WTC11 (cell line): ENCODE measurements around the gene BUD31. TPM values are rescaled to one million over a fixed set of nuclear protein-coding genes. Genes with fewer than 3 reads are reported as not detected.

Experiments used
- ATAC-seq: fragments of 200-7000 bp; cut with Tn5 transposase; 2 replicates; pipeline ENCODE4 v1.10.0; 2021; ENCODE audit warnings: mild to moderate bottlenecking, moderate library complexity
- CTCF ChIA-PET: fragments of 300-600 bp; sonication (Branson Sonifier 250); formaldehyde crosslinking; loops from one replicate; lab custom pipeline; 2021; ENCODE audit warnings: antibody characterized with exemption; lab: Charles Lee
- POLR2A ChIA-PET: fragments of 350-600 bp; sonication (Branson Sonifier 250); formaldehyde crosslinking; loops from one replicate; lab custom pipeline; 2021; ENCODE audit warnings: antibody characterized with exemption; lab: Charles Lee
- DNase-seq: peaks from one replicate; pipeline ENCODE4 v3.0.0; 2021; ENCODE audit warnings: low spot score
- H3K27ac Mint-ChIP-seq: 2 replicates; pipeline ENCODE4 v1.8.0; 2021; ENCODE audit warnings: mixed read lengths
- H3K27me3 Mint-ChIP-seq: 2 replicates; pipeline ENCODE4 v1.8.0; 2021; ENCODE audit warnings: low read depth, mild to moderate bottlenecking, moderate library complexity, mixed read lengths
- H3K36me3 Mint-ChIP-seq: 2 replicates; pipeline ENCODE4 v1.8.0; 2021; ENCODE audit warnings: mixed read lengths
- H3K4me1 Mint-ChIP-seq: 2 replicates; pipeline ENCODE4 v1.8.0; 2022; ENCODE audit warnings: mixed read lengths
- H3K4me3 Mint-ChIP-seq: 2 replicates; pipeline ENCODE4 v1.8.0; 2021; ENCODE audit warnings: mild to moderate bottlenecking, moderate library complexity, mixed read lengths
- H3K9me3 Mint-ChIP-seq: 2 replicates; pipeline ENCODE4 v1.8.0; 2021; ENCODE audit warnings: mixed read lengths
- AFF4 ChIP-seq: sonication (generic); formaldehyde crosslinking; IDR thresholded peaks from 2 replicates; pipeline ENCODE4 v1.8.1; 2023; ENCODE audit warnings: mild to moderate bottlenecking, missing genetic modification reagents, borderline replicate concordance
- ATF2 ChIP-seq: sonication (generic); formaldehyde crosslinking; IDR thresholded peaks from 2 replicates; pipeline ENCODE4 v1.8.1; 2022; ENCODE audit warnings: low read depth, missing genetic modification reagents, borderline replicate concordance
- ATF6 ChIP-seq: sonication (generic); formaldehyde crosslinking; IDR thresholded peaks from 2 replicates; pipeline ENCODE4 v1.8.1; 2023; ENCODE audit warnings: mild to moderate bottlenecking, missing genetic modification reagents
- E2F4 ChIP-seq: sonication (generic); formaldehyde crosslinking; IDR thresholded peaks from 2 replicates; pipeline ENCODE4 v1.8.1; 2022; ENCODE audit warnings: low read depth, mild to moderate bottlenecking, moderate library complexity, missing genetic modification reagents, borderline replicate concordance
- FOXK1 ChIP-seq: sonication (generic); formaldehyde crosslinking; IDR thresholded peaks from 2 replicates; pipeline ENCODE4 v1.8.0; 2022; ENCODE audit warnings: mild to moderate bottlenecking, moderate library complexity, missing genetic modification reagents
- HMGXB4 ChIP-seq: sonication (generic); formaldehyde crosslinking; IDR thresholded peaks from 2 replicates; pipeline ENCODE4 v1.8.1; 2023; ENCODE audit warnings: mild to moderate bottlenecking, moderate library complexity, missing genetic modification reagents
- KAT7 ChIP-seq: sonication (generic); formaldehyde crosslinking; IDR thresholded peaks from 2 replicates; pipeline ENCODE4 v1.8.1; 2023; ENCODE audit warnings: missing genetic modification reagents, mild to moderate bottlenecking, borderline replicate concordance
- MAX ChIP-seq: sonication (generic); formaldehyde crosslinking; IDR thresholded peaks from 2 replicates; pipeline ENCODE4 v1.8.0; 2022; ENCODE audit warnings: mild to moderate bottlenecking, missing genetic modification reagents
- NFATC4 ChIP-seq: fragments of 250-450 bp; sonication (Bioruptor Pico); IDR thresholded peaks from 2 replicates; pipeline ENCODE4 v1.9.0; 2021; ENCODE audit warnings: mild to moderate bottlenecking
- NR1H2 ChIP-seq: sonication (generic); formaldehyde crosslinking; IDR thresholded peaks from 2 replicates; pipeline ENCODE4 v1.9.0; 2021; ENCODE audit warnings: mild to moderate bottlenecking, moderate library complexity, missing genetic modification reagents
- PRDM15 ChIP-seq: sonication (generic); formaldehyde crosslinking; IDR thresholded peaks from 2 replicates; pipeline ENCODE4 v1.8.0; 2022; ENCODE audit warnings: missing genetic modification reagents
- PRRX2 ChIP-seq: fragments of 250-450 bp; sonication (Bioruptor Pico); IDR thresholded peaks from 2 replicates; pipeline ENCODE4 v1.8.0; 2021; ENCODE audit warnings: mild to moderate bottlenecking
- ZMAT4 ChIP-seq: fragments of 250-450 bp; sonication (Bioruptor Pico); IDR thresholded peaks from 2 replicates; pipeline ENCODE4 v1.9.0; 2021; ENCODE audit warnings: mild to moderate bottlenecking
- ZNF121 ChIP-seq: sonication (generic); formaldehyde crosslinking; IDR thresholded peaks from 2 replicates; pipeline ENCODE4 v1.8.0; 2023; ENCODE audit warnings: missing genetic modification reagents
- ZNF396 ChIP-seq: fragments of 250-450 bp; sonication (Bioruptor Pico); IDR thresholded peaks from 2 replicates; pipeline ENCODE4 v1.8.0; 2021; ENCODE audit warnings: mild to moderate bottlenecking, moderate library complexity, borderline replicate concordance
- ZNF423 ChIP-seq: fragments of 250-450 bp; sonication (Bioruptor Pico); IDR thresholded peaks from 2 replicates; pipeline ENCODE4 v2.1.2; 2022; ENCODE audit warnings: mild to moderate bottlenecking, moderate library complexity
- ZNF671 ChIP-seq: fragments of 250-450 bp; sonication (Bioruptor Pico); IDR thresholded peaks from 2 replicates; pipeline ENCODE4 v1.8.0; 2021; ENCODE audit warnings: mild to moderate bottlenecking
- total RNA-seq: library from RNA; stranded (reverse); gene quantifications from 3 replicates; pipeline ENCODE4 v1.2.3, GENCODE V29; 2021

Gene BUD31
- total RNA-seq, 1 experiment from 2014 or later, result 98.7 TPM

GRCh38 chr7:99392046-99392445 lies 16.7 kb upstream of the BUD31 start:
- ATAC-seq (no peak), DNase-seq (no peak)
- ChIA-PET POLR2A (interaction anchor here (1.0 to 3.5 kb wide), 4 partner anchors 17 to 23 kb away, joined by 3 to 37 read pairs (median 6); partner anchors contain the start of genes ARPC1B, BUD31 and PDAP1), CTCF (interaction anchor here (2.1 to 2.5 kb wide), 2 partner anchors 17 to 26 kb away, joined by 13 to 15 read pairs; partner anchors contain the start of genes BUD31 and PDAP1)
- Mint-ChIP-seq H3K9me3 (no peaks in the 10 kb centered on the region), H3K4me1 (peaks cover 12% of the 10 kb centered on the region), H3K27me3 (no peaks in the 10 kb centered on the region), H3K4me3 (peak overlapping the region; percentile 77), H3K36me3 (peaks cover 26% of the 10 kb centered on the region), H3K27ac (no peak overlapping the region)
- no peak for TF ChIP-seq PRDM15 (CRISPR knock-in tag)
- TF ChIP-seq ZMAT4 (CRISPR knock-in tag), result no peak
- no peak for TF ChIP-seq NR1H2 (CRISPR knock-in tag)
- TF ChIP-seq MAX (CRISPR knock-in tag), result no peak
- TF ChIP-seq ATF6 (CRISPR knock-in tag), result no peak
- no peak for TF ChIP-seq ZNF396 (CRISPR knock-in tag)
- no peak for TF ChIP-seq ZNF423
- no peak for TF ChIP-seq ZNF671 (CRISPR knock-in tag)
- TF ChIP-seq ZNF121 (CRISPR knock-in tag), result no peak
- no peak for TF ChIP-seq FOXK1 (CRISPR knock-in tag)
- no peak for TF ChIP-seq KAT7

GRCh38 chr7:99392659-99393354 lies 16.0 kb upstream of the BUD31 start:
- peak; percentile 86 for DNase-seq
- peak; percentile 79 for ATAC-seq
- Mint-ChIP-seq H3K27ac (peak overlapping the region; percentile 98), H3K27me3 (no peaks in the 10 kb centered on the region), H3K36me3 (peaks cover 32% of the 10 kb centered on the region), H3K4me1 (peaks cover 12% of the 10 kb centered on the region), H3K4me3 (peak overlapping the region; percentile 77), H3K9me3 (no peaks in the 10 kb centered on the region)
- ChIA-PET CTCF (interaction anchor here (1.1 to 2.5 kb wide), 4 partner anchors 16 to 33 kb away, joined by 5 to 15 read pairs (median 10); partner anchors contain the start of genes BUD31 and PDAP1), POLR2A (interaction anchor here (0.6 to 3.5 kb wide), 5 partner anchors 16 to 64 kb away, joined by 3 to 37 read pairs (median 3); partner anchors contain the start of genes ARPC1B, BUD31 and PDAP1)
- TF ChIP-seq NFATC4 (CRISPR knock-in tag), result peak; percentile 71; the same call in 1 of the 2 replicates
- no peak for TF ChIP-seq ATF2
- 0 out of 2 replicates have a peak, but pooled peaks have one; percentile 82 for TF ChIP-seq AFF4 (CRISPR knock-in tag)
- TF ChIP-seq HMGXB4, result peak; percentile 61; the same call in 1 of the 2 replicates
- TF ChIP-seq PRRX2 (CRISPR knock-in tag), result peak; percentile 90; the same call in 1 of the 2 replicates
- no peak for TF ChIP-seq E2F4
- no peak for TF ChIP-seq ZNF671 (CRISPR knock-in tag)
